Fibroblast of skin of left quadriceps (primary cell): ENCODE measurements around the gene LOXL4.

Source experiments
- DNase-seq, 2 experiments: peaks; one replicate each; pipeline ENCODE4 v3.0.0-alpha.2; 2013; ENCODE audit warnings: low read depth in 2 of 2

The LOXL4 gene

DNA sequence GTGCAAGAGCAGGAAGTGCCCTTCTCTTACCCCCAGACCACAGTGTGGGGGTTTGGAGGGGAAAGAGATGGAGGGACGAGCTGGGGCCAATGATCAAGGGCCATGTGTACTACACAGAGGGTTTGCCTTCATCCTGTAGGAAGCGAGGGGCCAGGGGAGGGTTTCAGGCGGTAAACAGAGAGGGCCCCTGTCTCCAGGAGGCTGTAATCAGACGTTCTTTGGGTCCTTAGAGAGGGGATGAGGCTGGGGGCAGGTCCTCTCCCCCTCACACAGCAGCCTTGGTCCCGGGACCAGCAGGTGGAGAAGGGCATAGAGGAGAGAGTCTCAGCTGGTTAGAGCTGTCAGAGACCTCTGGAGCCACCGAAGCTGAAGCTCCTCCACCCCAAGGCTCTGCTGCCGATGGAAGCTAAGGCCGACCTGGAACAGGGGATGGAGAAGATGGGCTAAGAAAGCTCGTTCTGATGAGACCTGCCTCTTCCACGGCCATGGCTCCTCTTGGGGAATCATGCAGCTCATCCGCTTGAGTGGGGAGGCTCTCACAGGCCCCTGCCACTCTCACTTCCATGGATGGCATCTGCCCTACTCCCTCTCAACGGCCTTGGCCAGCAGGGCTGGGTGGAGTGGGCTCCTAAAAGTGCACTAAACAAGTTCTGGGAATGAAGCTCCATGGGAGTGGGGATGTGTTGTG, 3.5 kb downstream of the LOXL4 start:
- no peak for DNase-seq

DNA sequence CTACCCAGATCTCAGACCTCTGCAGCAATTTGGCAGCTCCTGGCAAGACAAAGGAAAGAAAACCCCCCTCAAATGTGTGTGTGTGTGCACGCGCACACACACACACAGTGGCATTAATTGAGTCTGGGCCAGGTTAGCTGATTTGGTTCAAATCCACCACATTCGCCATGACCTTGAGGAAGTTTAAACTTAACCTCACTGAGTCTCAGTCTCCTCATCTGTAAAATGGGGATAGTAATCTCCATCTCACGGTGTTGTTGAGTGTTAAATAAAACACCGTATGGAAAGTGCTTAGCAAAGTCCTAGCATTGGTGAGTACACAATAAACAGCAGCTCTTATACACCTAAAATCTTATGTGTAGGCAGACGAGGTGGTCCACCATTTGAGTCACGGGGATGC, 4.9 kb downstream of the LOXL4 start:
- DNase-seq = no peak

GRCh38 chr10:98262571-98262970, 5.4 kb downstream of the LOXL4 start:
- DNase-seq = no peak

DNA sequence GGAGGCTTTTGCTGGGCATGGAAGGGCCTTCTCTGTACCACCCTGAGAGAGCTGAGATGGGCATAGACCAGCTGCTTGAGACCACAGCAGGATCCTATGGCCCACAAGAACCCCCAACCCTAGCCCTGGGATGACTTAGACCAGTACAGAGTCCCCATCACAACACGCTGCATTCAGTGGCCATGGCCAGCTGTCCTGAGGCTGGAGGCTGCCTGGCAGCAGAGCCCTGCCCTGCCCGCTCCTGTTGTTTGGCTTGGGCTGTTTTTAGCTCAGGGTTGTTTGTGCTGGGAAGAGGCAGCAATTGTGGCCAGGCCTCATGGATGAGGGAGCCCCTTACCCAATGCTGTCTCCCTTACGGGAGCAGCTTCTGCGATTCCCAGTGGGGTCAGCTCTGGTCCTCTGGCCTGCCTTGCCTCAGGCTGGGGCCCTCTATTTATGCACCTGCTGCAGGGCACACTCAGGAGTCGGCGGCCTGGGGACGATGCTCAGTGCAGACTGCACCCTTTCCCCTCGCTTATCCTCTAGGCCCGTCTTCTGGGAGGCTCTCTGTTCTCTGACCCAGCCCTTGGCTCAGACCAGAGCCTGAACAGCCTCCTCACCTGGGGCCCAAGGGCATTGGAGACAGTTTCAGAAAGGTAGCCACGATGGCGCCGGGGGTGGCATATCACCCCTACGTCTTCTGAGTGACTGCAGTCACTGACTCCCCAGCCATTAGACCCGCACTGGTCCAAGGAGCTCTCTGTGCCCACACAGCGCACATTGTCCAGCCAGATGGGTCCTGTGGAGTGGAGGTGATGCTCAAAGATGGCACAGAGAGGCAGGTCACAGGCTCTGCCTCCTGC, 6.3 kb downstream of the LOXL4 start:
- DNase-seq = no peak

GRCh38 chr10:98260752-98261151, 7.2 kb downstream of the LOXL4 start:
- no peak for DNase-seq

DNA sequence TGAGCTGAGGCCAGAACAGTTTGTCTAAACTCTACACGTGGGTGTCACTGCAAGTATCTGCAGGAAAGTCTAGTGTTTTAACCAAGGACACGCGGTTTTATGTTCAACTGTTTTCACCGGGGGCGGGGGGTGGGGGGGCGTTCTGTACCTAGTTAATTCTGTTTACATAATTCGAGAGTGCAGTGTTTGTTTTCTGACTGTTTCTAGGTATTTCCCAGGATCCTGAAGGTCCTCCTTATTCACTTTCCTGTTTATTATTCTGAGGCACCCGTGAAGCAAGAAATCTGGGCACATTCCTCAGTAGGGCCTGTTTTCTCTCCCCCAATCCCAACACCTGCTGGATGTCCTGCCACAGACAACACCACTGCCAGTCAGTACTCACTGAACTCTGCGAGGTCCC, 7.6 kb downstream of the LOXL4 start:
- DNase-seq = no peak

DNA sequence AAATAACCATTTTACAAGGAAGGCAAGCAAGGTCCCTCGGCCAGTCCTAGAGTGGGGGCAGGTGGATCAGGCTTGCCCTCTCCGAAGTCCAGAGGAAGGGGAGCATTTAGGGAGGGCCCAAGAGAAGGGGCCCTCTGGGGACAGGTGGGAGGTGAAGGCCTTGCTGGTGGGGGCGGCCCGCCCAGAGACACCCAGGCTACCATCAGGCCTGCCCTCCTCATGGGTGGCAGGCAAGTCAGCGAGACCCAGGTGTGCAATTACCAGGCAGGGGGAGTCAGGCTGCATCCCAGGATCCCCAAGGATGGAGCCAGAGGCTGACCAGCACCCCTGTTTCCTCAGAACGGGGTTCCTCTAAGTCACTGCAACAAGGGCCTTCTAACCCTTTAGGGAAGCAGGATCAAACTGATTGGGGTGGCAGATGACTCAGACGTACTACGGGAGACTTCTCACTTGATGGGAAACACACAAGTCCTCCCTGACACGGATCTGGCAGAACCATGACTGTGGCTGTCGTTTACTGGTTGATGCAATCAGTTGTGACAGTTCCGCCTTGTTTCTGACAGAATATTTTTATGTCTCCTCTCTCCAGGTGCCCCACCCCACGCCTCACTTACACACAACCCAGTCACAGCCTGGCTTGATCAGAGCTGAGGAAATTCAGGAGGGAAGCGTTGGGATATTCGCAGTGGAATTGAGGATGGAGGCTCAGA, 8.2 kb downstream of the LOXL4 start:
- DNase-seq = no peak

GRCh38 chr10:98258683-98259454, 9.1 kb downstream of the LOXL4 start:
- DNase-seq = no peak

DNA sequence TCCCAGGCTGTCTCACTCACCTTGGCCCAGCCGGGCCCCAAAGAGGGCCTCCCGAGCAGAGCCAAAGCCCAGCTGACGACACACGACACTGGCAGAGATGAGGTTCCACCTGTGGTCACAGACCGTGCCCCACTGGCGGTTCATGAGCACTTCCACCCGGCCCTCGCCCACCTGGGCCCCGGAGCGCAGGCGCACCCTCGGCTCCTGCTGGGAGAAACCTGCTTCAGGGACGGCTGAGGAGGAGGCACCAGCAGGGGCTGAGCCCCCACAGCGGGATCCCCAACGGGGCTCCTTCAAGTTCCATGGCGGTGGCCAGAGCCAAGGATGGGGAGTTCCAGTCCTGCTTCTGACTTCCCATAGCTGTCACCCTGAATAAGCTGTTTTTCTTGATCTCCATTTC, 10.0 kb downstream of the LOXL4 start:
- no peak for DNase-seq

GRCh38 chr10:98257198-98257597, 10.8 kb downstream of the LOXL4 start:
- DNase-seq = no peak

- DNase-seq = no peak
Measured at GRCh38 chr10:98256692-98257091, 11.3 kb downstream of the LOXL4 start.

DNA sequence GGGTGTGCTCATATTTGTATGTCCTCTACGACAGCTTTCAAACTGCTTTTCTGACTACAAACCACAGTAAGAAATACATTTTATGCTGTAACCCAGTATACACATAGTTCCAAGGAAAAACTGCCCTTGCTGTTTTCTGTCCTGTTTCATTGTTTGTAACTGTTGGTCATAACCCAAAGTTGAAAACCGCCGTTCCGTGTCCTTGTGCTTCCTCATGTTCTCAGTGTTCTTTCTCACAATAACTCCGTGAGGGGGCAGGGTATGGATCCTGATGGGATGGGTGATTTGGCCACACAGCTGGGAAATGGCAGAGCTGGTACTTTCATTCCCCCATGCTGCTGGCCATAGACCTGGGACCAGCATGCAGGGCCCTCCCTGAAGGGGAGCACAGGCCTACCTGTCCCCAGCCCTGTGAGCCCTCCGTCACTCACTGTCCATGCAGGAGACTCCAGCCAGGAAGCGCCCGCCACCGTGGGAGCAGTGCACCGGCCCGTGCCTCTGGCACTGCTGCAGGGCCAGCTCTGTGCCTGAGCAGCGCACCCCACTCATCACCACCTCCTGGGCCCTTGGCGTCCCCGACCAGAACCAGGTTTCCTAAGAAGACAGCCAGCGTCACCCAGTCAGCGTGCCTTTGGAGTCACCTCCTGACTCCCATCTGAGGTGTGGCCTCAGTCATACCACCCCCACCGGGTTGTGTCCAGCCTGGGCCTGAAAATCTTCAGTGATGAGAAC, 12.7 kb downstream of the LOXL4 start:
- DNase-seq = no peak

- DNase-seq = no peak
Measured at GRCh38 chr10:98254234-98254974, 13.6 kb downstream of the LOXL4 start.

DNA sequence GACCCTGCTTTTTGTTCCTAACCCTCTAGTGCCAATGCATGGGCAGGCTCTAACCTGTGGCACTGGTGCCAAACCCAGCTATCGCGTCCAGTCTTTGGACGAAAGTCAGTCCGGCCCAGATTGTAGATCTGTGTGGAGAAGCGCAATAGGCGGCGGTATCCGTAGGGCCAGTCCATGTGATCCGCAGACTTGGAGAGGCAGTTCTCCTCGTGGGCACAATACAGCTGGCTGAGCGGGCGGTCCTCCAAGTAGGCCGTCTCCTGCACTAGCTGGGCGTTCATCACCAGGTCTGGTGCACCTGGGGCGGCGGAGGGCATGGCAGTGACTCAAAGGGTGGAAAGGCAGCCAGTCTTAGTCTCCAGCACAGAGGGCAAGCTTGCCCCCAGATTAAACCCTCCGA, 14.5 kb downstream of the LOXL4 start:
- DNase-seq = no peak

DNA sequence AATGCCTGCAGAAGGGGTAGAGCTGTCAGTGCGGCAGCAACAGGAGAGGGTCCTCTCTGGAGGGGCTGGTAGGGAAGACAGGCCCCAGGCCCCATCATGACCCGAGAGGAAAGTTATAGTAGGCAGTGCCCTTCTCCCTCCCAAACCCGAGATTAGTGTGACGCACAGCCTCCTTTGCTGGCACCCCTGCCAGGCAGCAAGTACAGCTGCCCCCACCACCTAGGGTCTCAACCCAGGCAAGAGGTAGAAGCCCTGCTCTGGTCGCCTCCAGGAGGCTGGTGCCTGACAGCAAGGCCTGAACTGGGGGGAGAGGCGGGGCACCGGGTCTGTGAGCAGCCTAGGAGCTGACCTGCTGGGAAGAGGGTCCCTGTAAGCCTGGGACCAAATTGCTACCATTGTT, 15.5 kb downstream of the LOXL4 start:
- no peak for DNase-seq

- no peak for DNase-seq
Measured at GRCh38 chr10:98251399-98251798, 16.6 kb downstream of the LOXL4 start.

GRCh38 chr10:98249134-98249533, 18.9 kb downstream of the LOXL4 start:
- DNase-seq = no peak

- DNase-seq = no peak
Measured at GRCh38 chr10:98248018-98248417, 20.0 kb downstream of the LOXL4 start.

- DNase-seq = peak; percentile 59 to 64
Measured at GRCh38 chr10:98246911-98247805, 20.8 kb downstream of the LOXL4 start.
